RWPE2 (cell line): ENCODE results near the gene TMEM248.
"Not testable (repeated sequence)": the region's sequence is repeated elsewhere in the genome, so short reads cannot be mapped to it uniquely, and the experiment has no call there.

Experiments used
- ATAC-seq: fragments of 200-7000 bp; cut with Tn5 transposase; 3 replicates; pipeline ENCODE4 v1.9.1; 2021; ENCODE audit warnings: low read depth
- DNase-seq: peaks from one replicate; pipeline ENCODE4 v3.0.0-alpha.2; 2020; ENCODE audit warnings: low spot score
- H3K27ac ChIP-seq: fragments of 450-650 bp; 2 replicates; pipeline ENCODE4 v1.5.1; 2017; ENCODE audit warnings: mild to moderate bottlenecking; ENCODE audit not compliant: poor library complexity, severe bottlenecking
- H3K27me3 ChIP-seq: fragments of 250-450 bp; sonication (Bioruptor Pico); 2 replicates; pipeline ENCODE4 v1.5.1; 2021; ENCODE audit warnings: mild to moderate bottlenecking, moderate library complexity; ENCODE audit not compliant: insufficient read depth, poor library complexity, severe bottlenecking
- H3K36me3 ChIP-seq: fragments of 250-450 bp; sonication (Bioruptor Pico); 2 replicates; pipeline ENCODE4 v1.5.1; 2020; ENCODE audit warnings: low read depth, mild to moderate bottlenecking, moderate library complexity
- H3K4me1 ChIP-seq: fragments of 250-450 bp; sonication (Bioruptor Pico); 2 replicates; pipeline ENCODE4 v1.5.1; 2021; ENCODE audit warnings: mild to moderate bottlenecking, moderate library complexity; ENCODE audit not compliant: insufficient read depth, poor library complexity, severe bottlenecking
- H3K4me3 ChIP-seq: fragments of 250-450 bp; sonication (Bioruptor Pico); 2 replicates; pipeline ENCODE4 v1.5.1; 2021; ENCODE audit warnings: mild to moderate bottlenecking, moderate library complexity; ENCODE audit not compliant: severe bottlenecking
- H3K9me3 ChIP-seq: fragments of 250-450 bp; sonication (Bioruptor Pico); 2 replicates; pipeline ENCODE4 v1.5.1; 2021; ENCODE audit warnings: mild to moderate bottlenecking, moderate library complexity; ENCODE audit not compliant: severe bottlenecking
- CTCF ChIP-seq: fragments of 450-650 bp; IDR thresholded peaks from one replicate; pipeline ENCODE4 v1.5.1; 2017; ENCODE audit warnings: mild to moderate bottlenecking, moderate library complexity; ENCODE audit not compliant: poor library complexity, severe bottlenecking

TMEM248 gene

DNA sequence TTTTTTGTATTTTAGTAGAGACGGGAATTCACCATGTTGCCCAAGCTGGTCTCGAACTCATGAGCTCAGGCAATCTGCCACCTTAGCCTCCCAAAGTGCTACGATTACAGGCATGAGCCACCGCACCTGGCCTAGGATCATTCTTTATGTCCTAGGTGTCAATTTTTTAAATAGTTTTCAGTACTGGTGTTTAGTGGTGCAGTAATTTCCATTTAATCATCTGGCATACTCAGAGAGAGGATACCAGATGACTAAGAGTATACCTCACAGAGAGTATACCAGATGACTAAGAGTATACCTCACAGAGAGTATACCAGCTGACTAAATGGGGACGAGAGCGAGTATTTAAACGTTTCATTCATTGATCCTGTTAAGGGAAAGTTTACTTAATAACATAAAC, 37.3 kb upstream of the TMEM248 start:
- no peak overlapping the region for H3K27ac ChIP-seq
- H3K27me3 ChIP-seq: no peaks in the 10 kb centered on the region
- H3K9me3 ChIP-seq: no peaks in the 10 kb centered on the region
- TF ChIP-seq CTCF: no peak
- H3K4me1 ChIP-seq: peaks cover 6% of the 10 kb centered on the region
- H3K4me3 ChIP-seq: no peak overlapping the region
- peaks cover 8% of the 10 kb centered on the region; the same call in 1 of the 2 replicates for H3K36me3 ChIP-seq
- ATAC-seq: peak; percentile 79
- DNase-seq: no peak

GRCh38 chr7:66884556-66884955, 36.5 kb upstream of the TMEM248 start:
- H3K36me3 ChIP-seq, ATAC-seq, H3K9me3 ChIP-seq, H3K4me3 ChIP-seq, H3K27me3 ChIP-seq, H3K4me1 ChIP-seq, H3K27ac ChIP-seq, DNase-seq: not testable (repeated sequence)

- ATAC-seq: no peak
- no peak for TF ChIP-seq CTCF
- no peak overlapping the region for H3K27ac ChIP-seq
Observed at GRCh38 chr7:66886152-66886551, 34.9 kb upstream of the TMEM248 start.

GRCh38 chr7:66888223-66888622, 32.8 kb upstream of the TMEM248 start:
- H3K9me3 ChIP-seq, H3K4me3 ChIP-seq, H3K4me1 ChIP-seq, H3K36me3 ChIP-seq, H3K27me3 ChIP-seq, DNase-seq, H3K27ac ChIP-seq, ATAC-seq: not testable (repeated sequence)

More at GRCh38 chr7:66886152-66886551, 34.9 kb upstream of the TMEM248 start:
- H3K9me3 ChIP-seq: no peaks in the 10 kb centered on the region
- H3K4me3 ChIP-seq: no peak overlapping the region
- H3K4me1 ChIP-seq: peaks cover 6% of the 10 kb centered on the region
- peaks cover 5% of the 10 kb centered on the region; the same call in 1 of the 2 replicates for H3K36me3 ChIP-seq
- no peak for DNase-seq
- H3K27me3 ChIP-seq: no peaks in the 10 kb centered on the region

- Histone ChIP-seq H3K36me3 (peaks cover 9% of the 10 kb centered on the region; the same call in 1 of the 2 replicates), H3K9me3 (no peaks in the 10 kb centered on the region), H3K4me3 (no peak overlapping the region), H3K4me1 (no peaks in the 10 kb centered on the region), H3K27me3 (no peaks in the 10 kb centered on the region), H3K27ac (no peak overlapping the region)
- no peak for DNase-seq
- ATAC-seq: no peak
- TF ChIP-seq CTCF: peak; percentile 16
Observed at GRCh38 chr7:66894463-66895080, 26.5 kb upstream of the TMEM248 start.

- Histone ChIP-seq H3K27ac (no peak overlapping the region), H3K27me3 (no peaks in the 10 kb centered on the region), H3K36me3 (peaks cover 9% of the 10 kb centered on the region; the same call in 1 of the 2 replicates), H3K4me1 (no peaks in the 10 kb centered on the region), H3K4me3 (no peak overlapping the region), H3K9me3 (no peaks in the 10 kb centered on the region)
- no peak for TF ChIP-seq CTCF
- no peak for DNase-seq
- no peak for ATAC-seq
Observed at GRCh38 chr7:66896441-66896840, 24.6 kb upstream of the TMEM248 start.
